Activated naive CD8-positive, alpha-beta T cell treated with anti-CD3 and anti-CD28 coated beads, Interleukin-2, amount 50 U/mL, for 24 hours (primary cell): ENCODE results near the gene PDIA5.

Source experiments
- ATAC-seq: fragments of 150-1000 bp; cut with Tn5 transposase; one replicate; pipeline ENCODE4 v1.10.0; 2021
- DNase-seq: peaks from one replicate; pipeline ENCODE4 v3.0.0; 2021
- H3K27ac Mint-ChIP-seq: one replicate; pipeline ENCODE4 v1.8.0; 2021; ENCODE audit warnings: mild to moderate bottlenecking, mixed read lengths
- H3K27me3 Mint-ChIP-seq: one replicate; pipeline ENCODE4 v1.8.0; 2021; ENCODE audit warnings: mixed read lengths
- H3K36me3 Mint-ChIP-seq: one replicate; pipeline ENCODE4 v1.8.0; 2021; ENCODE audit warnings: low read depth, mixed read lengths
- H3K4me1 Mint-ChIP-seq: one replicate; pipeline ENCODE4 v1.8.0; 2021; ENCODE audit warnings: mixed read lengths
- H3K4me3 Mint-ChIP-seq: one replicate; pipeline ENCODE4 v1.8.0; 2021; ENCODE audit warnings: mild to moderate bottlenecking, moderate library complexity, mixed read lengths
- H3K9me3 Mint-ChIP-seq: one replicate; pipeline ENCODE4 v1.8.0; 2021; ENCODE audit warnings: mixed read lengths

The PDIA5 gene

GRCh38 chr3:123157209-123157597 is 90.4 kb downstream of the PDIA5 start:
- DNase-seq: no peak

GRCh38 chr3:123157598-123158287 is 90.9 kb downstream of the PDIA5 start:
- H3K36me3 Mint-ChIP-seq: peaks cover 35% of the 10 kb centered on the region
- H3K4me1 Mint-ChIP-seq: no peaks in the 10 kb centered on the region
- H3K27me3 Mint-ChIP-seq: no peaks in the 10 kb centered on the region
- no peak overlapping the region for H3K4me3 Mint-ChIP-seq
- DNase-seq: no peak
- ATAC-seq: no peak
- H3K9me3 Mint-ChIP-seq: no peaks in the 10 kb centered on the region
- H3K27ac Mint-ChIP-seq: no peak overlapping the region

More at GRCh38 chr3:123157209-123157597, 90.4 kb downstream of the PDIA5 start:
- Mint-ChIP-seq H3K27ac (no peak overlapping the region), H3K27me3 (no peaks in the 10 kb centered on the region), H3K9me3 (no peaks in the 10 kb centered on the region), H3K4me1 (no peaks in the 10 kb centered on the region), H3K36me3 (peaks cover 34% of the 10 kb centered on the region), H3K4me3 (no peak overlapping the region)
- ATAC-seq: no peak

- Mint-ChIP-seq H3K27me3 (no peaks in the 10 kb centered on the region), H3K9me3 (no peaks in the 10 kb centered on the region), H3K27ac (no peak overlapping the region), H3K4me1 (no peaks in the 10 kb centered on the region), H3K36me3 (peaks cover 41% of the 10 kb centered on the region), H3K4me3 (no peak overlapping the region)
- no peak for DNase-seq
- no peak for ATAC-seq
Observed at GRCh38 chr3:123158330-123158729, 91.5 kb downstream of the PDIA5 start.

- Mint-ChIP-seq H3K36me3 (peaks cover 47% of the 10 kb centered on the region), H3K27ac (no peak overlapping the region), H3K27me3 (no peaks in the 10 kb centered on the region), H3K9me3 (no peaks in the 10 kb centered on the region), H3K4me3 (no peak overlapping the region), H3K4me1 (no peaks in the 10 kb centered on the region)
- DNase-seq: no peak
- ATAC-seq: no peak
Observed at GRCh38 chr3:123158899-123159390, 92.1 kb downstream of the PDIA5 start.

GRCh38 chr3:123159926-123160635 is 93.3 kb downstream of the PDIA5 start:
- DNase-seq (no peak), ATAC-seq (no peak)
- Mint-ChIP-seq H3K27ac (no peak overlapping the region), H3K4me3 (no peak overlapping the region), H3K9me3 (peaks cover 5% of the 10 kb centered on the region), H3K4me1 (no peaks in the 10 kb centered on the region), H3K36me3 (peaks cover 56% of the 10 kb centered on the region), H3K27me3 (no peaks in the 10 kb centered on the region)

- peaks cover 9% of the 10 kb centered on the region for H3K9me3 Mint-ChIP-seq
- H3K4me3 Mint-ChIP-seq: no peak overlapping the region
- H3K36me3 Mint-ChIP-seq: peaks cover 63% of the 10 kb centered on the region
- DNase-seq (no peak), ATAC-seq (no peak)
- no peak overlapping the region for H3K27ac Mint-ChIP-seq
- H3K27me3 Mint-ChIP-seq: no peaks in the 10 kb centered on the region
- no peaks in the 10 kb centered on the region for H3K4me1 Mint-ChIP-seq
Observed at GRCh38 chr3:123161167-123161566, 94.3 kb downstream of the PDIA5 start.

- Mint-ChIP-seq H3K9me3 (peaks cover 9% of the 10 kb centered on the region), H3K27ac (no peak overlapping the region), H3K4me3 (no peak overlapping the region), H3K4me1 (no peaks in the 10 kb centered on the region), H3K36me3 (peaks cover 71% of the 10 kb centered on the region), H3K27me3 (no peaks in the 10 kb centered on the region)
- ATAC-seq: no peak
- no peak for DNase-seq
Observed at GRCh38 chr3:123163141-123163540, 96.3 kb downstream of the PDIA5 start.

GRCh38 chr3:123165163-123165562 is 98.3 kb downstream of the PDIA5 start:
- no peak overlapping the region for H3K27ac Mint-ChIP-seq
- peaks cover 9% of the 10 kb centered on the region for H3K9me3 Mint-ChIP-seq
- H3K27me3 Mint-ChIP-seq: no peaks in the 10 kb centered on the region
- H3K36me3 Mint-ChIP-seq: peaks cover 69% of the 10 kb centered on the region
- ATAC-seq (no peak), DNase-seq (no peak)
- no peaks in the 10 kb centered on the region for H3K4me1 Mint-ChIP-seq
- no peak overlapping the region for H3K4me3 Mint-ChIP-seq

- Mint-ChIP-seq H3K27me3 (no peaks in the 10 kb centered on the region), H3K4me3 (no peak overlapping the region), H3K36me3 (peaks cover 57% of the 10 kb centered on the region), H3K4me1 (no peaks in the 10 kb centered on the region), H3K9me3 (peaks cover 9% of the 10 kb centered on the region), H3K27ac (no peak overlapping the region)
- DNase-seq: no peak
- ATAC-seq: no peak
Observed at GRCh38 chr3:123167686-123168085, 100.9 kb downstream of the PDIA5 start.

GRCh38 chr3:123168122-123168521 is 101.3 kb downstream of the PDIA5 start:
- Mint-ChIP-seq H3K4me1 (no peaks in the 10 kb centered on the region), H3K9me3 (peaks cover 9% of the 10 kb centered on the region), H3K27me3 (no peaks in the 10 kb centered on the region), H3K36me3 (peaks cover 52% of the 10 kb centered on the region), H3K27ac (no peak overlapping the region), H3K4me3 (no peak overlapping the region)
- DNase-seq (no peak), ATAC-seq (no peak)

- Mint-ChIP-seq H3K9me3 (peaks cover 9% of the 10 kb centered on the region), H3K27ac (no peak overlapping the region), H3K27me3 (no peaks in the 10 kb centered on the region), H3K4me1 (no peaks in the 10 kb centered on the region), H3K4me3 (no peak overlapping the region), H3K36me3 (peaks cover 50% of the 10 kb centered on the region)
- ATAC-seq (no peak), DNase-seq (no peak)
Observed at GRCh38 chr3:123168605-123169004, 101.8 kb downstream of the PDIA5 start.

- H3K4me3 Mint-ChIP-seq: no peak overlapping the region
- peaks cover 9% of the 10 kb centered on the region for H3K9me3 Mint-ChIP-seq
- no peaks in the 10 kb centered on the region for H3K4me1 Mint-ChIP-seq
- ATAC-seq (no peak), DNase-seq (no peak)
- no peak overlapping the region for H3K27ac Mint-ChIP-seq
- no peaks in the 10 kb centered on the region for H3K27me3 Mint-ChIP-seq
- H3K36me3 Mint-ChIP-seq: peaks cover 41% of the 10 kb centered on the region
Observed at GRCh38 chr3:123169492-123169929, 102.7 kb downstream of the PDIA5 start.

GRCh38 chr3:123169930-123170329 is 103.1 kb downstream of the PDIA5 start:
- no peak overlapping the region for H3K27ac Mint-ChIP-seq
- no peak overlapping the region for H3K4me3 Mint-ChIP-seq
- H3K27me3 Mint-ChIP-seq: no peaks in the 10 kb centered on the region
- ATAC-seq (no peak), DNase-seq (no peak)
- peaks cover 5% of the 10 kb centered on the region for H3K9me3 Mint-ChIP-seq
- no peaks in the 10 kb centered on the region for H3K4me1 Mint-ChIP-seq
- peaks cover 37% of the 10 kb centered on the region for H3K36me3 Mint-ChIP-seq

- Mint-ChIP-seq H3K9me3 (peaks cover 17% of the 10 kb centered on the region), H3K4me3 (no peak overlapping the region), H3K27ac (no peak overlapping the region), H3K27me3 (no peaks in the 10 kb centered on the region), H3K36me3 (peaks cover 4% of the 10 kb centered on the region), H3K4me1 (no peaks in the 10 kb centered on the region)
- DNase-seq (no peak), ATAC-seq (no peak)
Observed at GRCh38 chr3:123180791-123181190, 114.0 kb downstream of the PDIA5 start.

GRCh38 chr3:123186695-123187094 is 119.9 kb downstream of the PDIA5 start:
- Mint-ChIP-seq H3K4me1 (no peaks in the 10 kb centered on the region), H3K27me3 (no peaks in the 10 kb centered on the region), H3K36me3 (peaks cover 2% of the 10 kb centered on the region), H3K27ac (no peak overlapping the region), H3K9me3 (peaks cover 14% of the 10 kb centered on the region), H3K4me3 (no peak overlapping the region)
- no peak for ATAC-seq
- no peak for DNase-seq
